COLO829 (cell line): ENCODE data around the gene GPR139.

Source experiments
- DNase-seq: peaks from one replicate; pipeline ENCODE4 v3.0.0; 2012; ENCODE audit warnings: low spot score

Gene GPR139

GRCh38 chr16:20073203-20074098 lies at the start of gene GPR139:
TSS of gene GPR139 (minus strand) at chr16:20073890. CDS start at chr16:20073616, 274 bp downstream.
- DNase-seq = no peak

- DNase-seq = no peak
Measured at GRCh38 chr16:20122011-20122410, 48.3 kb upstream of the GPR139 start.

- peak; percentile 60 for DNase-seq
Measured at GRCh38 chr16:20114356-20114755, 40.7 kb upstream of the GPR139 start.

GRCh38 chr16:20111143-20111542 lies 37.5 kb upstream of the GPR139 start:
- DNase-seq = no peak

GRCh38 chr16:20107083-20107482 lies 33.4 kb upstream of the GPR139 start:
- no peak for DNase-seq

GRCh38 chr16:20104563-20105183 lies 31.0 kb upstream of the GPR139 start:
- no peak for DNase-seq

GRCh38 chr16:20102521-20102920 lies 28.8 kb upstream of the GPR139 start:
- DNase-seq = no peak

GRCh38 chr16:20102021-20102420 lies 28.3 kb upstream of the GPR139 start:
- no peak for DNase-seq

GRCh38 chr16:20099375-20099774 lies 25.7 kb upstream of the GPR139 start:
- DNase-seq = no peak

GRCh38 chr16:20094157-20094556 lies 20.5 kb upstream of the GPR139 start:
- no peak for DNase-seq

- no peak for DNase-seq
Measured at GRCh38 chr16:20089246-20089965, 15.7 kb upstream of the GPR139 start.

GRCh38 chr16:20084624-20085226 lies 11.0 kb upstream of the GPR139 start:
- no peak for DNase-seq

GRCh38 chr16:20079106-20079505 lies 5.4 kb upstream of the GPR139 start:
- no peak for DNase-seq

- DNase-seq = no peak
Measured at GRCh38 chr16:20075243-20075642, 1.6 kb upstream of the GPR139 start.

GRCh38 chr16:20074099-20074991 lies 655 bp upstream of the GPR139 start:
- DNase-seq = no peak

GRCh38 chr16:20072874-20073202 lies 852 bp downstream of the GPR139 start:
- DNase-seq = no peak

GRCh38 chr16:20072146-20072873 lies 1.4 kb downstream of the GPR139 start:
- DNase-seq = no peak

GRCh38 chr16:20064931-20065330 lies 8.8 kb downstream of the GPR139 start:
- no peak for DNase-seq

GRCh38 chr16:20064520-20064919 lies 9.2 kb downstream of the GPR139 start:
- no peak for DNase-seq

GRCh38 chr16:20061132-20061531 lies 12.6 kb downstream of the GPR139 start:
- no peak for DNase-seq

- no peak for DNase-seq
Measured at GRCh38 chr16:20056436-20056835, 17.3 kb downstream of the GPR139 start.
